Stimulated activated CD4-positive, alpha-beta T cell treated with anti-CD3 and anti-CD28 coated beads, Interleukin-15, amount 100 ng/mL, for 48 hours (primary cell): ENCODE results near the gene SLC5A2.
"Not testable (repeated sequence)": the region's sequence is repeated elsewhere in the genome, so short reads cannot be mapped to it uniquely, and the experiment has no call there.

Experiments
- DNase-seq, 2 donors: peaks; one replicate each; pipeline ENCODE4 v3.0.0-alpha.2; 2020; ENCODE audit warnings: low read depth in 2 of 2

The SLC5A2 gene

DNA sequence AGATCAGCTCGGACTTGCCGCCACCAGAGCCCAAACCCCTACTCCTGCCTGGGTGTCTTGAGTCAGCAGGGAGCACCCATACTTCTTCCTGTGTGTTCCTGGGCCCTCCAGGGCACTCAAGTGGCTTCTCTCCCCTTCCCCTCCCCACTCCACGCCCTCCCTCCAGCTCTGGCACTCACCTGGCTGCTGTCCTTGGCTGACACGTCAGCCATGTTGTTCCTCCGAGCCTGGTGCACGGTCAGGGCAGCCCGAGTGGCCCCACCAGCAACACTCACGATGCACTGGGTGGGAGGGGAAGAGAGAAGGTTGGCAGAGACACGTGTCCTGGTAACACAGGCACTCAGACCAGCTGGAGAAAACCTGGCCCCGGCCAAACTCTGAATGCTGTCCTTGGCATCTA, 13.7 kb downstream of the SLC5A2 start:
- DNase-seq, result no peak

DNA sequence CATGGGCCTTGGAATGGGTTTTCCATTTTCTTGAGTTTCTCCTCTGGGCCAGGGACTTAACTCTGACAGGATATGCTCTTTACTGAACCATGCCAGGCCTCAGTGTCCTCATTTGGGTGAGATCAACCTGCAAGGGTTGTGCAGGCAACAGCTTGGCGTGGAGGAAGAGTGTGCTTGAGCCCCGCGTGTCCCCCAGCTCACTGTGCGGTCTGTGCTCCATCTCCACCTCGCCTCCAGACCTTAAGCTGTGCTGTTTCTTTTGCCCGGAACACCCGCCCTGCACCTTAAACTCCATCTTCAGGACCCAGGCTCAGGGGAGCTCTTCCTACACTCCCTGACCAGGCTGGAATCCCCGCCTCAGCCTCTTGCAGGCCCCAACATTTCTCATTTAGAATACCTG, 15.6 kb downstream of the SLC5A2 start:
- no peak for DNase-seq

DNA sequence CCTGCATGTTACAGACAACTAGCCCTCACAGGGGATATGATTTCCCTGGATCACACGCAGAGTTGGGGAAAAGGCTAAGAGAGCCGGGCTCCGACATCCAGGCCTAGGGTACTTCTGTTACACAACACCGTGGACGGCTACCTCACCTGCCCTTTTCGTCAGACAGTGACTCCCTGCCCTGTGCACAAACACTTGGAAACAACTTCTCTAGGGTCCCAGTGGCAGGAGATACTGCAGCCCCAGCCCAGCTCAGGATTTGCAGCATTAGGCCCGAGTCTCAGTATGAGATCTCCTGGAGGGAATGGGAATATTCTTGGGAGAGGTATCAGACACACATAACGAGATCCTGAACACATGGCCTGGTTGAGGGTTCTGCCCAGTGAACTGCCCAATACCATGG, 17.0 kb downstream of the SLC5A2 start:
- DNase-seq, result no peak

DNA sequence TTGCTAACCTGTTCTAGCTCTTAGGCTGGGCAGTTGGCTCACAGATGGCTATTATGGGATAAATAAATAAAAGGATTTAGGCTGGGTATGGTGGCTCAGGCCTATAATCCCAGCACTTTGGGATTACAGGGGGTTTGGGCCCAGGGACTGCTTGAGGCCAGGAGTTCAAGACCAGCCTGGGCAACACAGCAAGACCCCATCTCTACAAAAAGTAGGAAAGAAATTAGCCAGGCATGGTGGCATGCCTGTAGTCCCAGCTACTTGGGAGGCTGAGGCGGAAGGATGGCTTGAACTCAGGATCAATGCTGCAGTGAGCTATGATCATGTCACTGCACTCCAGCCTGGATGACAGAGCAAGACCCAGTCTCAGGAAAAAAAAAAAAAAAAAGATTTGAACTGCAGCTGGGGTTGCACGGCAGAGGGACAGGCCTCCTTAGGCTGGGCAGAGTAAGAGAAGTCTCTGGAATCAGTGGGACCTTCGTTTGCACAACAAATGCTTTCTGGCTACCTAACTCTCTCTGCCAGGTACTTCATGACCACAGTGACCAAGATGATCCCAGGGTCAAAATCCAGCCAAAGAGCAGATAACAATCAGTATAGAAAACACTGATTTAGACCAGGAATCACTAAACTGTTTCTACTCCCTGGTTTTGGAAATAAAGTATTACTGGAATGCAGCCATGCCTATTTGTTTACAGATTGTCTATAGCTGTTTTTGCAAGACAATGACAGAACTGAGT, 18.5 kb downstream of the SLC5A2 start:
- DNase-seq, result no peak

DNA sequence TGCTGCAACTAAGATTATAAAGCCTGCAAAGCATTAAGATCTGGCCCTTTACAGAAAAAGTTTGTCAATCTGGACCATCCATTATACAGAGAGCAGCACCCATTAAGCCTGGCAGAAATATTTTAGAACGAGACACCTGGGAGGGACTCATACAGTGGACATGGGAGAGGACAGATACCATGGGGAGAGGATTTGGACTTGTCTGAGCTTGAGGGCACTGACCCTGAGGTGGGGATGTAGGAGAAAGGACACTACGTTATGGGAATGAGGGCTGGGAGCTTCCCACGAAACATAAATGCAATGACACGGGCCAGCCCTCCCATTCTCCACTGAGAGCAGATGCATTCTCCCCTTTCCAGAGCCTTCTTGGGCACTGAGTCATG, 19.0 kb downstream of the SLC5A2 start:
- DNase-seq, result no peak

DNA sequence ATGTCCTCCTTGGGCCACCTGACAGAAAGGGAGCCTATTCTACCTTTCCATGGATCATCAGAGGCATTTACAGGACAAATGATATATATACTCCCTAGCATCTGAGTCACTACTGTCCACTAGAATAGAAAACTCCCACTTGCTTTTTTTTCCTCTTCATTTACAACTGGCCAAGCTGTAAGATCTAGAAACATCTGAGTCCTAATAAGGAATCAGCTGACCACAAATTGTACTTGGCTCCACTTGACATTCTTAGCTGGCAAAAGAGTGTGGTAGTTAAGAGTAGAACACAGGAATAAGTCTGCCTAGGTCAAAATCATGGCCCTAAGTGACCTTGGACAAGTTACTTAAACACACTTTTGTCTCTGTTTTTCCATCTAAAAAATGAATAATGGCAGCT, 20.1 kb downstream of the SLC5A2 start:
- DNase-seq, result no peak

DNA sequence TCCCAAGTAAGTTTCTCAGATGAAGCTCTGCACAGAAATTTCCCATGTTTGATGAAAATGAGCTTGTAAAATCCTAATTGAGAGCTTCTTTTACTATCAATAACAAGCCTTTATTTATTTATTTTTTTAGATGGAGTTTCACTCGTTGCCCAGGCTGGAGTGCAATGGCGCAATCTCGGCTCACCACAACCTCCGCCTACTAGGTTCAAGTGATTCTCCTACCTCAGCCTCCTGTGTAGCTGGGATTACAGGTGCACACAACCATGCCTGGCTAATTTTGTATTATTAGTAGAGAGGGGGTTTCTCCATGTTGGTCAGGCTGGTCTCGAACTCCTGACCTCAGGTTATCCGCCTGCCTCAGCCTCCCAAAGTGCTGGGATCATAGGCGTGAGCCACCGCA, 20.6 kb downstream of the SLC5A2 start:
- DNase-seq, result not testable (repeated sequence)

DNA sequence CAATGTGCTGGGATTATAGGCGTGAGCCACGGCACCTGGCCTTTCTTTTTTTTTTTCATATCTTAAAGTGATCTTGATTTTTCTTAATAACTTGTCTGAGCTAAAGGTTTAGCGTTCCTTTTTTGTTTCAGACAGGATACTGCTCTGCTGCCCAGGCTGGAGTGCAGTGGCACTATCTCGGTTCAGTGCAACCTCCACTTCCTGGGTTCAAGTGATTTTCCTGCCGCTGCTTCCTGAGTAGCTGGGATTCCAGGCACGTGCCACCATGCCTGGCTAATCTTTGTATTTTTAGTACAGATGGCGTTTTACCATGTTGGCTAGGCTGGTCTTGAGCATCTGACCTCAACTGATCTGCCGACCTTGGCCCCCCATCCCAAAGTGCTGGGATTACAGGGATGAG, 21.2 kb downstream of the SLC5A2 start:
- DNase-seq, result no peak

DNA sequence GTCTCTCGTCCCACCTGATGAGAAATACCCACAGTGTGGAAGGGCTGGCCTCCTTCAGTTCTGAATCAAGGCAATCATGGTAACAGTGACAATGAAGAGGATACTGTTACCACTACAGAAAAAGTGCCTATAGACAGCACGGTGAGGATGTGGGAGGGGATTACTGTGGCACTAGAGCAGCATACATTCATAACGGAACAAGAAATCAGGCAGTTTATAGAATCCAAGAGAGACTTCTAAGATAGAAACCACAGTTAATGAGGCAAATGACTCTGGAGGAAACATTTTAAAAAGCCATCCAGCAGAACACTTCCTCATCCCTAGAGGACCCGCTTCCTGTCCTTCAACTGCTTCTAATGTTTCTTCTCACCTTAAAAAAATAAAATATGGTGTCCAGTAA, 22.6 kb downstream of the SLC5A2 start:
- DNase-seq, result peak in 1 of 2 donors; percentile 18

DNA sequence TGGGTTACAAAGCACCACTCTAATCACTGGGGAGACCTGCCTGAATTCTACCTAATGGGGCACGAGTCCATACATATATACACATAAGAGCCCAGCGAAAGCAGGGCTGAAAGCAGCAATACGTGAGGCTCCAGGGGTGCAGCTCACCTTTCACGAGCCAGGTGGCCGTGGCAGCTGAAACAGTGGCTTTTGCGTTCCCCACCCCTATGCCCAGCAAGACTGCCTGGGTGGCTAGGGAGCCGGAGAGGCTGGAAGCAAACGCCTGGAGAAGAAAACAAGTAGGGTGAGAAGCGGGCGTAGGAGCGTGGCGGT, 24.6 kb downstream of the SLC5A2 start:
- no peak for DNase-seq

DNA sequence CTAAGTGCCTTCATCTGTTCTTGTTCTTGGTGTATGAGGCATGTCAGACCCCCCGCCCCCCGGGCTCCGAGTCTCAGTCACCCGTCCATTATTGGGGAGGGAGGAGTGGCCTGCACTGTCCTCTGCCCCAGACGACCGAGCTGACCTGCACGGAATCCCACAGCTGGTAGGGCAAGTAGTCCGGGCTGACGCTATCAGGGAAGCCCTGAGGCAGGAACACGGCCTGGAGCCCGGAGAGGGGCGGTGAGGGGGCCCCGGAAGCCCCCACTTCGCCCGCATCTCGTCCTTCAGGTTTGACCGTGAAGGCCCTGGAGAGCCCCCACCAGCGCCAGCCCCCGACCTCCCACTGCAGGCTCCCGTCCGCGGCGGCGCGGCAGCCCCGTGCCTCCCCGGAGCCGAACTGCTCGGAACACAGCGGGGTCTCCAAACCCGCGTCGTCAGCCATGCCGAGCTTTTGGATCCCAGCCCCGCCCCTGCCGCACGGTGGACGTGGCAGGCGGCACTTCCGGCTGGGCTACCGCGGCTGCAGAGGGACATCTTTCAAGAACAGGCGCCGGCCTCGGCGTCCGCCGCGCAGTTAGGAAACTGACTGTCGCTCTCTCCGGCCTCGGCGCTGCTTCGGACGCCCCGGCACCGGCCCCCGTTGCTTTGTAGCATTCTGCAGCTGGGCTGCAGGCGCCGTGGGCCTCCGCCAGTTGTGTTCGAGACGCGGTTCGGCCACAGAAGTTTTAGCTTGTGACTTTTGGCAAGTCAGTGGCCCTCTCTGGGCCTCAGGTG, 25.2 kb downstream of the SLC5A2 start, which contains the start of gene RUSF1:
TSS of gene RUSF1 (minus strand) at position 463 of the 777 bp plus-strand sequence. CDS start at position 445, 18 bp downstream.
- peak; percentile 79 to 81 for DNase-seq

DNA sequence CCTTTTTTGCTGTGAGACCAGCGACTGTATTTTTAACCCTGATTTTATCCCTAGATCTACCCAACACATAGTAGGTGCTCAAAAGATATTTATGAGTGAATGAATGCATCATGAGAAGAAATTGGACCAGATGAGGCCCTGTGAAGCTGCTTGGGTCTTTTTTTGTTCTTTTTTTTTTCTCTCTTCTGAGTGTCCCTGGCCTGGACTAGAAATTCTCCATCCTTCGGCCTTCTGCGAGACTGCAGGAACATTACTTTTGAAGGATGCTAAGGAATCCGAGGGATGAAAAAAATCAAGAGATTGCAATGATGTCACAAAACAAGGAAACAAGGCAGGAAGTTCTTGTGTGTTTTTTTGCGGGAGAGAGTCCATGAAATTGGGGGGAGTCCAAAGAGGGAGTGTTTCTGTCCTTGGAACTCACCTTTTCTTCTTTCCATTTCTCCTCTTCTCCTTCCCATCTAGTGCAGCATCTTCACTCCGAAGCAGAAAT, 25.8 kb downstream of the SLC5A2 start:
- no peak for DNase-seq

DNA sequence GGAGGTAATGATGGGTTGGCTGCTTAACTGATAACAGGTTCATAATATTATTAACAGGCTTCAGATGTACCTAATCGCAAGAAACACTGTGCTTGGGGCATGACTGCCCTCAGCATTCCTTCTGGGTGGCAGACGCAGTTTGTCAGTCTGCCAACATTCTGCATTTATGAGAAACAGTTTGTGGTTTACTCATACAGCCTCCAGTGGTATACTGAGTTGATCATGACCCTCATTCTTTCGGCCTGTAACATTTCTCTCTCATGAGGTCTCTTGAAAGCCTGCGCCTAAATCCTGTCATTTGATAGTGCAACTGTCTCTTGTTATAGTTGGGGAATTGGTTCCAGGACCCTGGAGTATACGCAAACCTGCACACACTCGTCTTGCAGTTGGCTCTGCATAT, 30.2 kb downstream of the SLC5A2 start:
- DNase-seq, result no peak

DNA sequence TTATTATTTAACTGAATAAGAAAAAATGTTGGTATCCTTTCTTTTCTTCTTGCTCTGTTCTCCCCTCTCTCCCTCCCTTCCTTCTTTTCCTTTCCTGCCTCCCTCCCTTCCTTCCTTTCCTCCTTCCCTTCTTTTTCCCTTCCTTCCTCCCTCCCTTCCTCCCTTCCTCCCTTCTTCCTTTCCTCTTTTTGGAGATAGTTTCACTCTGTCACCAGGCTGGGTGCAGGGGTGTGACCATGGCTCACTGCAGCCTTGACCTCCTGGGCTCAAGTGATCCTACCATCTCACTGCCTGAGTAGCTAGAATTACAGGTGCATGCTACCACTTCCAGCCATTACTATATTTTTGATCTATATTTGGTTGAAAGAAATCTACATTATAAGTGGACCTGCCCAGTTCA, 31.0 kb downstream of the SLC5A2 start:
- no peak for DNase-seq

DNA sequence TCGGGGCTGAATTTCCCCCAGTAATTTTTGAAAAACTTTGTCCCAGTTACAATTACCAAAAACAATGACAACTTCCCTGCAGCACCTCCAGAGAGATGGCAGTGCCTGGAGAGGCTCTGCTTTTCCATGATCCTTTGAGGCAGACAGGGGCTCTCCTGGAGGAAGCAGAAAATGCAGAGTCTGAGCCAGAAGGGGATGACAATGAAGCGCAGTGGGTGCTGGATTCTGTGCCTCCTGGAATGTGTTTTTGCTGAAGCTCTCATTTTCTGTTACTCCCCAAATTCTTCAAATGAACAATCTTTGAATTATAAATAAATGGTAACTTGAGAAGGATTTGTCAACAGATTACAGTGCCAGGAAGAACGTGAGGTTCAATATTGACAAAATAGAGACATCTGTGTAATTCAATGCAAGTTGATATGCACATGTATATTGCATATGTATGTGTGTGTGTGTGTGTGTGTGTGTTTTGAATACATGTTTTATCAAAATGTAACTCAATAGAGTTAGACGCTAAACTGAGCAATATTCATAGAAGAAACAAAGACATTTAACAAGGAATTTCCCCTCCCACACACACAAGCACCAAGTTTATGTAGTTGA, 35.0 kb downstream of the SLC5A2 start:
- DNase-seq, result no peak

DNA sequence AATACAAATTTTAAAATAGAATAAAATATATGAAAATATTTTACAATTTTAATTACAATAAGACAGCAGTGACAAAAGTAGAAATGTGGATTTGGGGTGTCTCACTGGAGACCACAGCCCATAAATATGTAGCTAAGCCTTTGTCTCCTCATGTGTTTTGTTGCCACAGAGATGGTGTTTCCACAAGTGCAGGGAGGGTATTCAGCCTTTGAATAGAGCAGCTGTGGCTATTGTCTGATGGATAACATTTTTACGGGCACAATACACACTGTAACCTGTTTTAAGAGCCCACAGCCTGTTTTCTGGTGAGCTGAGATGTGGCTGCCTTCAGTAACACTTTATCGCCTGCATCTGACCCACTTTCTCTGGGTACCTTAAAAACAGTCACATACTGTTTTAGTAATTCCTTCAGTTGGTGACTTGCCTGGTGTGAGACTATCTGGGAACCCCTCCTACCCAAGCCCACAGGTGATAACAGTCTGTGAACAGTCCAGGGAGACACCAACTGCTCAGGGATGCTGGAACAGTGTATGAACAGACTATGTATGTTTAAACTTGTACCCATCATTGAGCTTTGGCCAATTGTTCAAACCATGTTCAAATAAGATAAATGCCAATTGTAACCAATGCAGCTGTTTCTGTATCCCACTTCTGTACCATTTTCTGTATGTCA, 37.0 kb downstream of the SLC5A2 start:
- DNase-seq, result no peak

DNA sequence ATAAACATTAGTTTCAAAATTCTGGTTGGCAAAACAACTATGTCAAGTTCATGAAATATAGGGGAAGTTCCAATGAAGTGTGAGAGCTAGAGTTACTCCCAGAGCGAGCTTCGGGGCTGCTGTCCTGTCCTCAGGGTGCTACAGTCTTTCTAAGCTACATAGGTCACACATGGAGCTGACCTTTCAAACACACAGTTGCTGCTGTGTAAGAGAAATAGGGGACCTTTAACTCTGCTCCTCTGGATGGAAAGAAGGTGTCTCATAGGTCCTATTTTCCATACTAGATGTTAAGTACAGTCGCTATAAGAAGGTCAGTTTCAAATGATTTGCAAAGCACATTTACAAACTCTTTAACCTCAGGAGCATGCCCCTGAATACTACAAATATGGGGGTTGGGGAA, 38.4 kb downstream of the SLC5A2 start:
- no peak for DNase-seq

DNA sequence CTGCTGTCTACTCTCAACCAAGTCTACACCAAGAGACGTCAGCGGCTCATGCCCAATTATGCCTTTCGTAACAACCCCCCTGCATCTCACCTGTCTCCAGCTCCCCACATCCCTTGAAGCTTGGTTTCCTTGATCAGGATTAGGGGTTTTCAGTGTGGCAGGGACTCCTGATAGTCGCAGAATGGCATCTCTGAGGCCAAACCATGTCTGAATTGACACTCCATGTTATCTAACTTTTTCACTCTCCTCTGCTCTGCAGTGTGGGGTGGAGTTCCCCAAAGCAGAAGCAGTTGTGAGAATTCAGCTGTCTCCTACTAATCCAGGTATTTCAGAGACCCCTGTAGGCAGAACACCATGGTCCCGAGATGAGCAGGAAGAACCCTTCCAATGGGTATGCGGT, 39.1 kb downstream of the SLC5A2 start:
- no peak for DNase-seq

DNA sequence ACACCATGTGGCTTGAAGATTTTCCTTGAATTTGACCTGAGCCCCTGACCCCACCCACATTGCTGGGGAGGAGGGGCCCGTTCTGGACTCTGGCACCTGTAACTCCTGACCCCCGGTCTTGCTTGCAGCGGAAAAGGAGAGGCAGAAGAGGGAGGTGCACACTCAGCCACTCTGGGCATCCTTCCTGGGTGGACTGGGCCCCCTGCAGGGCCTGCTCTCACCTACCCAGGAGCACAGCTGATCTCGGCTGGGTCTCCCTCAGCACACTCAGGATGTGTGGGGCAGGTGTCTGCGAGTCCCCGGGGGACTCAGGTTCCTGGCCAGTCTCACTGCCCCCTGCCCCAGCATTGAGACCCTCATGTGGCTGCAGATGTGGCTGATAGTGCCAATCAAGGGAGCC, 40.8 kb downstream of the SLC5A2 start:
- DNase-seq, result not testable (repeated sequence)

DNA sequence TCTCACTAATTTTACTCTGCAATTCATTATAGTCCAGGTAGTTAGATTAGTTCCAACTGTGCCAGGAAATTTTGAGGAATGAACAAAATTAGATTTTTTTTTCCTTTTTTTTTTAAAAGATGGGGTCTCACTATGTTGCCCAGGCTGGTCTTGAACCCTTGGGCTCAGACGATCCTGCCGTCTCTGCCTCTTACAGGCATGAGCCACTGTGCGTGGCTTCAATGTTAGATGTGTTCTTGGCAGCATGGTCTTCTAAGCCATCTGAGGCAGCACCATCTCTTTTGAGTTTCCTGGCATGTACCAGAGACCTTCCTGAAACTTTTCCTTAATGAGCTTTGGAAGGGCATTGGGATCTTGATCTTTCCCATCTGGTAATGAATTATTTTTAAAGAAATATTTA, 42.2 kb downstream of the SLC5A2 start:
- no peak for DNase-seq

DNA sequence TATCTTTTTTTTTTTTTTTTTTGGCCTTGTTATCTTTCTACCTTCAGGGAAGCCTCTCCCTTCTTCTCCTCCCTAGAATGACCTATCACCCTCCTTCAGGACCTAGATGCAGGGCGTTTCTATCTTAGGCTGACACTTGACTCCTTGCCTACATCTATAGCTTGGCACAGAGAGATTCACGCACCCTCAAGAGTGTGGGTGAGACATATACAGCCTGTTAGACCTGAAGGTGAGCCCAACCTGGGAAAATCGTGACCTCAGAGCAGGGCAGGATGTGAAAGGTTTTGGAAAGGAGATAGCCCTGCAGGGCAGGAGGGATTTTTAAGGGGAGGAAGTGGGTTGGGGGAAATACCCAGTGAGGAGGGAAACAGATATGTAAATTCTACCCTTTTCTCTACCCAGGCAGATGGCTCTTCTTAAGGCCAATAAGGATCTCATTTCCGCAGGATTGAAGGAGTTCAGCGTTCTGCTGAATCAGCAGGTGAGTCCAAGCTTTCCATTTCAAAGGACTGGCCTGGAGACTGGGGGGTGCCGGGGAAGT, 44.9 kb downstream of the SLC5A2 start, which contains the start of gene AHSP:
TSS of gene AHSP (plus strand) at position 167 of the 541 bp plus-strand sequence. CDS start at position 407, 240 bp downstream.
- DNase-seq, result no peak
